GM06990 (cell line): Measurements from ENCODE around the gene RARRES1.

Experiments used
- DNase-seq: peaks from one replicate; pipeline ENCODE4 v3.0.0-alpha.2; 2011; ENCODE audit not compliant: insufficient read length; ENCODE audit errors: extremely low read depth
- H3K27me3 ChIP-seq: replicated peaks from 2 replicates; pipeline ENCODE4 v1.6.0; 2011; ENCODE audit warnings: low read length; ENCODE audit not compliant: control insufficient read depth, insufficient read depth
- H3K36me3 ChIP-seq: 2 replicates; pipeline ENCODE4 v1.5.1; 2011; ENCODE audit warnings: low read length; ENCODE audit not compliant: control insufficient read depth, insufficient read depth
- H3K4me3 ChIP-seq: replicated peaks from 2 replicates; pipeline ENCODE4 v1.5.1; 2011; ENCODE audit warnings: low read depth, mild to moderate bottlenecking, control low read depth, low read length
- CTCF ChIP-seq: IDR thresholded peaks from 2 replicates; pipeline ENCODE4 v1.5.1; 2011; ENCODE audit warnings: low read length, control low read depth, mild to moderate bottlenecking, inconsistent platforms; ENCODE audit not compliant: insufficient read depth, poor library complexity, severe bottlenecking

The RARRES1 gene

DNA sequence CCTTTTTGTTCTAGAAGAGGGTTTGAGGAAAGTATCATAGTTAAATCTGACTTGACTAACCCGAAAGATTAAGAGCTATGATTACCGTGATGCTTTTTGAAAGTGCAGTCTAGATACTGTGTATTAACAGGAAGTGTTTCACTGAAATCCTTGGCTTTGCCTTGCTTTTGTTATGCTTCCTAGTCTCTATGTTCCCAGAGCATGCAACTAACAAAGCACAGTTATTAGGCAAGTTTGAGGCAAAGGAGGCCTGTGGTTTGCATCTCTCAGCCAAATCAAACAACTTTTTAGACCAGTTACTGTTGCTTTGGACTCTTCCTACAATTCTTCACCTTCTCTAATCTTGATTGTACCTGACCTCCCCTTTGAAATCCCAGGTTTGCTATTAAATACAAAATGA lies 63.8 kb downstream of the RARRES1 start:
- TF ChIP-seq CTCF = no peak
- no peak for DNase-seq
- H3K36me3 ChIP-seq = peaks cover 4% of the 10 kb centered on the region
- no peak overlapping the region for H3K4me3 ChIP-seq
- H3K27me3 ChIP-seq = no peaks in the 10 kb centered on the region

GRCh38 chr3:158666416-158666815 lies 65.8 kb downstream of the RARRES1 start:
- TF ChIP-seq CTCF = no peak

DNA sequence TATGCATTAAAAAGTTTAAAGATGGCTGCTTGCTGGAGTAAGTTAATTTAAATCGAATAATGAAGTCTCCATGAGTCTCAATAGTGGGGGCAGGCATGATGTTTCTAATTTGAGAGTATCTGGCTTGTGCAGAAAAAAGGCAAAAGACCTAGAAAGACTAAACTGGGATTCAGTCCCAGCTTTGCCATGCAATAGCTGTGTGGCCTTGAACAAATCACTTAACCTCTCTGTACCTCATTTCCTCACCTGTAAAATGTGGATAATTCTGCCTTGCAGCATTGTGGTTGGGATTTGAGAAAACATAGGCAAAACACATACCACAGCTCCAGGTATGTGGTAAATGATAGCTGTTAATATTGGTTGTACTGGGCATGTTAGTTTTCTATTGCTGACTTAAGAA lies 68.4 kb downstream of the RARRES1 start:
- Histone ChIP-seq H3K4me3 (no peak overlapping the region), H3K27me3 (no peaks in the 10 kb centered on the region), H3K36me3 (peaks cover 11% of the 10 kb centered on the region)
- no peak for DNase-seq
- TF ChIP-seq CTCF = no peak

More at GRCh38 chr3:158666416-158666815, 65.8 kb downstream of the RARRES1 start:
- H3K4me3 ChIP-seq = no peak overlapping the region
- DNase-seq = no peak
- peaks cover 7% of the 10 kb centered on the region for H3K36me3 ChIP-seq
- H3K27me3 ChIP-seq = no peaks in the 10 kb centered on the region

DNA sequence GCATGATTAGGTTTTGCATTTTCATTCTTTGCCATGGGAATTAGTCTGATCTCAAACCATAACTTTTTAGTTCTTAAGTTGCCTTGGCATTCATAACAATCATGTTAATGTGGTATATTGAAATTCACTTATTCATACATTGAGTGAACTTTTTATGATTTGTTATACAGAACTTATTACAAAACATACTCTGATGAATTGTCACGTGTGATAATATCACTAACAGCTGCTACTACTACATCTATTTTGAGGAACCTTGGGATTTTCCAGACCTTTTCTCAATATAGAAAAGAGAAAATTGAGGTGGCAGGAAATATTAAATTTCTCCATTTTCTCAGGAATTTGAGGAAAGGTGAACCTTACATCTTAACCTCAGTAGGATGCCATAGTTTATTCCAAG lies 69.0 kb downstream of the RARRES1 start:
- Histone ChIP-seq H3K27me3 (no peaks in the 10 kb centered on the region), H3K4me3 (no peak overlapping the region), H3K36me3 (peaks cover 11% of the 10 kb centered on the region)
- TF ChIP-seq CTCF = no peak
- no peak for DNase-seq

- Histone ChIP-seq H3K4me3 (no peak overlapping the region), H3K36me3 (peaks cover 8% of the 10 kb centered on the region), H3K27me3 (no peaks in the 10 kb centered on the region)
- DNase-seq = no peak
- no peak for TF ChIP-seq CTCF
Observed at GRCh38 chr3:158660711-158661110, 71.5 kb downstream of the RARRES1 start.
